HG02981 (cell line): ENCODE results near the gene HEXA.
"Not testable (repeated sequence)": the region's sequence is repeated elsewhere in the genome, so short reads cannot be mapped to it uniquely, and the experiment has no call there.

Experiments used
- ATAC-seq: cut with Tn5 transposase; IDR thresholded peaks from one replicate; pipeline ENCODE4 v1.9.1; 2021; ENCODE audit warnings: mild to moderate bottlenecking, moderate library complexity; ENCODE audit not compliant: unreplicated experiment

Gene HEXA

DNA sequence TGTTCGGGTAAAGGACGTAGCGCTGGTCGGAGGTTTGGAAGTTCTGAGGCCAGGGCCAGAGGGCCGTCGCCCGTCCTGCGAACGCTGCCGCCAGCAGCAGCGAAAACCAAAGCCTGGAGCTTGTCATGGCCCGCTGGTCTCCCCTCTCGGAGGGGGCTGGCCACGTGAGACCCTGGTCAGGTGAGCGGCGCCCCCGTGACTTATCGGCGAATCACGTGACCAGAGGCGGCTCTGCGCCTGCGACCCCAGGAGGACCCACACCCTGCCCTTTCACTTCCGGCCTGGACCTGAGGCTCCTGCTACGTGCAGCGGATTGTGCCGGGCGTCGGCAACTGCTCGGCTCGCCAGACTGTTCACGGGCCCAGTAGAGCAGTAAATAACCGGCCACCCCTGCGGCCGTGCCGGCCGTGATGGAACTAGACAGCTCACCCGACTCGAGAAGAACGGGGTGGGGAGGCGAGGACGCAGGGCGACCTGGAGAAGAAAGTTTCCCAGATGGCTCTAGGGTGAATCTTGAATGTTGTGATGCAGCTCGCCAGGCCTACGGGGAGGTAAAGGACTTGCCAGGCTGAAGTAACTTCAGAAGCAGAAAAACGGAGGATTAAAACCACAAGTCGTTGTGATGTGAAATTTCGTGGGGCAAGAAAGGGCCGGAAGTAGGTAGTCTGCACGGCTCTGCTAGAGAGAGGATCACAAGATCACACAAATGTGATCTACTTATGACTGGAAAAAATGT is at the start of gene HEXA:
TSS of gene HEXA (minus strand) at position 169 of the 736 bp plus-strand sequence. CDS start at position 127, 42 bp downstream.
- ATAC-seq, result peak; percentile 72

- ATAC-seq, result no peak
Measured at GRCh38 chr15:72423256-72423655, 47.4 kb upstream of the HEXA start.

GRCh38 chr15:72421484-72421883 is 45.7 kb upstream of the HEXA start:
- no peak for ATAC-seq

- no peak for ATAC-seq
Measured at GRCh38 chr15:72420576-72420975, 44.8 kb upstream of the HEXA start.

DNA sequence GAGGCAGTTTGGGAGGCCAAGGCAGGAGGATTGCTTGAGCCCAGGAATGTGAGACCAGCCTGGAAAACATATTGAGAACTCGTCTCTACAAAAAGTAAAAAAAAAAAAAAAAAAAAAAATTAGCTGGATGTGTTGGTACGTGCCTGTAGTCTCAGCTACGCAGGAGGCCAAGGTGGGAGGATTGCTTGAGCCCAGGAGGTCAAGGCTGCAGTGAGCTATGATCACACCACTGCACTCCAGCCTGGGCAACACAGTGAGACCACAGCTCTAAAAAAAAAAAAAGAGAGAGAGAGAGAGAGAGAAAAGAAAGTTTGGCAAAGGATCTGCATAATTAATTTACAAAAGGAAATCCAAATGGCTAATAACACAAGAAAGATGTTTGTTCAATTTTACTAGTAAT is 44.0 kb upstream of the HEXA start:
- not testable (repeated sequence) for ATAC-seq

GRCh38 chr15:72415304-72415703 is 39.5 kb upstream of the HEXA start:
- no peak for ATAC-seq

DNA sequence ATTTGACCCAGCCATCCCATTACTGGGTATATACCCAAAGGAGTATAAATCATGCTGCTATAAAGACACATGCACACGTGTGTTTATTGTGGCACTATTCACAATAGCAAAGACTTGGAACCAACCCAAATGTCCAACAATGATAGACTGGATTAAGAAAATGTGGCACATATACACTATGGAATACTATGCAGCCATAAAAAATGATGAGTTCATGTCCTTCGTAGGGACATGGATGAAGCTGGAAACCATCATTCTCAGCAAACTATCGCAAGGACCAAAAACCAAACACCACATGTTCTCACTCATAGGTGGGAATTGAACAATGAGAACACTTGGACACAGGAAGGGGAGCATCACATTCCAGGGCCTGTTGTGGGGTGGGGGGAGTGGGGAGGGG is 37.5 kb upstream of the HEXA start:
- ATAC-seq, result not testable (repeated sequence)

GRCh38 chr15:72411544-72411943 is 35.7 kb upstream of the HEXA start:
- ATAC-seq, result no peak

- ATAC-seq, result no peak
Measured at GRCh38 chr15:72411111-72411510, 35.3 kb upstream of the HEXA start.

DNA sequence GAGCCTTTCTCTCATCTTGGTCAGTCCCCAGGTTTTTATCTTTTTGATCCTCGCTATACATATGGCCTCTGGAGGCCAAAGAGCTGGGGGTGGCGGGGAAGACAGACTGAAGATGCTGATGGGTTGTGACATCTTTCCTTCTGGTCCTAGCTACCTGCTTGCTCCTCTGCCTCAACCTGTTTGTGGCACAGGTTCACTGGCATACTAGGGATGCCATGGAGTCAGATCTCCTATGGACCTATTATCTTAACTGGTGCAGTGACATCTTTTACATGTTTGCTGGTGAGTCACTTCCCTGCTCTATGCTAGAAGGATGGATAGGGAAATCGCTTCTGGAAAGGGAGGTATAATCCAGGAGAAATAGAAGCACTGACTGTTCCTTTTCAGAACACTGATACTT is 31.1 kb upstream of the HEXA start:
- ATAC-seq, result no peak

DNA sequence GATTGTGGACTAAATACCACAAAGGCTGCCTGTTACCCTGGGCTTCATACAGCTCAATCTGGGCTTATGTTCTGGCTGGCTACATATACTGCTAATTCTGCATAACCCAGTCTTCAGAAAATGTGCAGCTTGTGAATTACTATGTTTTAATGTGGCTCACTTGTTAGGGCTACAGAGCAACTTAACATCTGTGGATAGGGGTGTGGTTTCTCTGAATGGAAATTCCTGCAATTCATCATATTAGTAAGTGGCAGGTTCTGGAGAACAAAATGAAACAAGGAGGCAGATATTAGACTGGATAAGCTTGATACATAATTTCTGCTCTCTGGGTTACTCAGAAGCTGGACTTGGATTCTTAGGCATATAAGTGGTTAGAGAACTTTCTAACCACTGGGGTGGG is 29.0 kb upstream of the HEXA start:
- ATAC-seq, result no peak

- ATAC-seq, result no peak
Measured at GRCh38 chr15:72404356-72404755, 28.5 kb upstream of the HEXA start.

DNA sequence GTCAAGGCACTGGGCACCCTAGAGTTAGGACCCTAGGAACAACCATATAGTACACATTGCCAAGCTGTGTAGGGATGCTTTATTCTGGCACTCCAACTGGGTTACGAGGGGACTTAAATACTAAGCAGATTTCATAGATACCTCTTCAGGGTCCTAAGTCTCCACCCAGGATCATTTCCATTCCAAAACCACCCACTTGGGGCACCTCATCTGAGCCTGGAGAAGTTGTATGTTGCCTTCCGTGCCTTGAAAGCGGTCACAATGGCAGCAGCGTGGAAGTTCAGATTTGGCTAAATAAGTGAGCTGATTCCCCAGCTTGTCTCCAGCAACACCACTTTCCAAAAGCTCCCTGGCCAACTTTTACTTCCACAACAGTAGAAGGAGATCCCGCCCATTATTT is 26.9 kb upstream of the HEXA start:
- no peak for ATAC-seq

DNA sequence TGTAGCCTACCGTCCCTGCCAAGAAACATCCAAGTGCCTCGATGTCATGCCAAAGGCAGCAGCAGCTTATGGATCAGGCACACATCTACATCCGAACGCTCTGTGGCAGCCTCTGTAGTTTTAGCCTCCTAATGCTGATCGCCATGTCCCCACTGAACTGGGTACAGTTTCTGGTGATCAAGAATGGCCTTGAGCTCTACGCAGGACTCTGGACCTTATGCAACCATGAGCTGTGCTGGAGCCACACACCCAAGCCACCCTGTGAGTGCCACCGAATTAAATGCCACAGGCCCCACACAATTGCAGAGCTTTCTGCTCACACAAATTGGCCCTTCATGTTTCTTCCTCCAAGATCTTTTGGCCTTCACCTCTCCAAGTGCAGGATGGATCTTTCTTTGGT is 22.8 kb upstream of the HEXA start:
- ATAC-seq, result no peak

- no peak for ATAC-seq
Measured at GRCh38 chr15:72397796-72398588, 22.2 kb upstream of the HEXA start, which contains the start of gene TMEM202. TSS of gene TMEM202 (plus strand) at chr15:72398305. CDS start at chr15:72398327, 22 bp downstream.

DNA sequence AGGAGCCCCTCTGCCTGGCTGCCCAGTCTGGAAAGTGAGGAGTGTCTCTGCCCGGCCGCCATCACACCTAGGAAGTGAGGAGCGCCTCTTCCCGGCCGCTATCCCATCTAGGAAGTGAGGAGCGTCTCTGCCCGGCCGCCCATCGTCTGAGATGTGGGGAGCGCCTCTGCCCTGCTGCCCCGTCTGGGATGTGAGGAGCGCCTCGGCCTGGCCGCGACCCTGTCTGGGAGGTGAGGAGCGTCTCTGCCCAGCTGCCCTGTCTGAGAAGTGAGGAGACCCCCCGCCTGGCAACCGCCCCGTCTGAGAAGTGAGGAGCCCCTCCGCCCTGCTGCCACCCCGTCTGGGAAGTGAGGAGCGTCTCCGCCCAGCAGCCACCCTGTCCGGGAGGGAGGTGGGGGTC is 20.5 kb upstream of the HEXA start:
- not testable (repeated sequence) for ATAC-seq

DNA sequence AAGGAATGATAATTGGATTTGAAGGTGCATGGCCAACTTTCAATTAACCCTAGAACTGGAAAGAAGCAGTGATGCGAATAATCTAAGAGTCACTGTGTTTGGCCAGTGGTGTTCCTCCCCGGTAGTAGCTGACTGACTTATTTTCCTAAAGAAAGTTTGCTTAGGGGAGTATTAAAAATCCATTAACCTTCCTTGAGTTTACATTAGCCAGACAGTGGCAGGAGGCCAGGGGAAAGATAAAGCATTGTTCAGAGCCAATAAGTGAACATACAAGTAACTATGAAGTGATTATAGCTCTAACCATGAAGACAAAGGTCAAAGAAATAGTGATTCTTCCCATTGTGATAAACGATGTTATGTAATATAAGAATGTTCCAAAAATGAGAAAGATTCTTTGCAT is 13.4 kb upstream of the HEXA start:
- ATAC-seq, result no peak

- ATAC-seq, result no peak
Measured at GRCh38 chr15:72387741-72388140, 11.9 kb upstream of the HEXA start.

DNA sequence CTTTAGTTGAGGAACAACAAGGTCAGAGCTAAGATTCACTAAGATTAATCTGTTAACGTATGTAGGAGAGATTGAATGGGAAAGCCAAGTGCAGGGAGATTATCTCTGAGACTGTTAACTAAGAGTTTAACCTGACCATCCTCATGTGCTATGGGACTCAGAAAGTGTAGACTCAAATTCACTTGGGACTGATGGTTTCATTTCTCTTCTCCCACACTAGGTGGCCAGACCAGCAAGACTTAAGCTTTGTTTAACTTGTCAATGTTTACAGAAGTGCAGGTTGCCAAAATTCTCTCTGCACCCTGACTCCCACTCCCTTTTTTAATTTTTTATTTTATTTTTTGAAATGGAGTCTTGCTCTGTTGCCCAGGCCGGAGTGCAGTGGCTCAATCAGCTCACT is 6.3 kb upstream of the HEXA start:
- no peak for ATAC-seq

DNA sequence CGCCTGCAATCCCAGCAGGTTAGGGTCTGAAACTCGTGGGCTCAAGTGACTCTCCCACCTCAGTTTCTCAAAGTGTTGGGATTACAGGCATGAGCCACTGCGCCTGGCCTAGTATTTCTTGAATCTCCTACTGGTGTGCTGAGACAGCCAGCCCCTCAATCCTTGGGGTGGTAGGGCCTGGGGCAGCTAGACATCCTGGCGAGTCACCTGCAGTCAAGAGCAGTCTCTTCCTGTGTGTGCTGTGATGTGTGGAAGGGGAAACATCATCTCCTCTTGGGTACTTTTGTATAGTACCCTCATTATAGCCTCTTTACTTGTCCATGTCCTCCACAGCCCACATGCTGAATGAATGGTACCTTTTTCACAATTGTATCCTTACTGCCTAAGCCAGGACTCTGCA is 4.9 kb upstream of the HEXA start:
- ATAC-seq, result no peak

DNA sequence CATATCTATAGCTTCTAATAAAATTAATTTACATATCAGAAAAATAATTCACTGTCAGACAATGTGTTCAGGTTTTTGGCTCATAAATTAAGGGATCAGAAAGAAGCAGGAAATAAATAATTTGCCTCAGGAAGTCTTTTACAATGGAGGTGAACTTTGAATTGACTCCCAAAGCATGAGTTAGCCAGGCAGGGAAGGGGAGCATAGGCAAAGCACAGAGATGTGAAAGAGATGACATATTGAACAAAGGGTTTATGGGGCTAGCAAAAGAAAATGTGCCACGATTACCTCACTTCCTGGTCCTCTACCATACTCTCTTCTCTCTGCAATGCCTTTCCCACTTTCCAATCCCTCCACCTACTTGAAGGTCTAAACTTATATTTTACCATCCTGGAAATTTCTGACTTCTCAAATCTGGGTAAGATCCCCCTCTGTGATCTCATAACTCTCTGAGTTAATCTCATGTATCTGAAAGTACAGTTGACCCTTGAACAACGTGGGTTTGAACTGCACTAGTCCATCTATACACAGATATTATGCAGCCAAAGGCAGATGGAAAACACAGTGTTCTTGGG is 4.1 kb upstream of the HEXA start:
- no peak for ATAC-seq

DNA sequence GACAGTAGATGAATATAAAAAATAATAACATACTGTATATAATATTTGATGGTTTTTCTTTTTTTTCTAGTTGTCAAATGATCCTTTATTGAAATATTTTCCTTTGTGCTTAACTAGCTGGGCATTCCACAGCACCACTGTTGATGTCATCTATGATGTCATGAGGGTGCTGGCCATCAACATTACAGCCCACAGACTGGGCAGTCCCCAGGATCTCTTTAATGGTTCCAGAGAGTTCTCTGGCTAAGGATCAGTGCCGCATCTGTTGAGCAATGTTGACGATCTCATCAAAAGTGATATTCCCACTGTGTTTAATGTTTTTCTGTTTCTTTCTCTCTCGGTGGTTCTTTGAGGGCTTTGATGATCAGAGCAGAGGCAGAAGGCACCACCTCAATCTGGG is 3.3 kb upstream of the HEXA start:
- not testable (repeated sequence) for ATAC-seq
